Panc1 (cell line): ENCODE results near the gene CD274.

Experiments
- CTCF ChIP-seq: fragments of 450-650 bp; IDR thresholded peaks from 2 replicates; pipeline ENCODE4 v1.5.1; 2017; ENCODE audit warnings: mild to moderate bottlenecking
- POLR2AphosphoS5 ChIP-seq: IDR thresholded peaks from 2 replicates; pipeline ENCODE4 v1.6.1; 2012; ENCODE audit warnings: mild to moderate bottlenecking, low read depth, low read length, moderate library complexity

GRCh38 chr9:5499889-5500398 is 49.6 kb downstream of the CD274 start:
- no peak for TF ChIP-seq POLR2AphosphoS5
- no peak for TF ChIP-seq CTCF
